HCT116 (cell line): Measurements from ENCODE around the gene ACKR1. TPM values are rescaled to one million over a fixed set of nuclear protein-coding genes. Genes with fewer than 3 reads are reported as not detected.

Source experiments
- ATAC-seq: fragments of 200-7000 bp; cut with Tn5 transposase; 2 replicates; pipeline ENCODE4 v1.9.1; 2020; ENCODE audit warnings: mild to moderate bottlenecking, moderate library complexity
- BruUV-seq: library from RNA; stranded (reverse); fragments of 400-500 nt; replicated peaks from 2 replicates; lab custom pipeline; 2021; lab: Mats Ljungman, UMichigan
- CTCF ChIA-PET: fragments of 300-600 bp; sonication (Branson Sonifier 250); formaldehyde crosslinking; loops from one replicate; lab custom pipeline; 2021; ENCODE audit warnings: antibody characterized with exemption; lab: Charles Lee
- POLR2A ChIA-PET: fragments of 300-600, 350-600 bp; sonication (Branson Sonifier 250); formaldehyde crosslinking; loops from one replicate; lab custom pipeline; 2021; ENCODE audit warnings: antibody characterized with exemption; lab: Charles Lee
- RAD21 ChIA-PET, 2 experiments: fragments of 300-600 bp; sonication (Branson Sonifier 250); formaldehyde crosslinking; loops; one replicate each; lab custom pipeline; 2023; ENCODE audit warnings: low total read pairs in 2 of 2; ENCODE audit not compliant: uncharacterized antibody in 2 of 2, unreplicated experiment in 2 of 2, low non-redundant PET in 1 of 2; lab: Charles Lee
- DNase-seq: peaks from one replicate; pipeline ENCODE4 v3.0.0-alpha.2; 2010; ENCODE audit warnings: low read depth, low spot score
- H2AFZ ChIP-seq: fragments of 200-600 bp; shearing (Covaris generic), sonication (generic); 2 replicates; pipeline ENCODE4 v1.6.1; 2017; ENCODE audit warnings: low read depth, mixed run types, mixed read lengths, antibody characterized with exemption, low read length; ENCODE audit not compliant: poor library complexity, severe bottlenecking
- H3K27ac ChIP-seq: 2 replicates; pipeline ENCODE4 v1.5.1; 2012; ENCODE audit warnings: low read depth, low read length
- H3K27me3 ChIP-seq: fragments of 200-600 bp; sonication (generic); 2 replicates; pipeline ENCODE4 v1.6.1; 2016; ENCODE audit warnings: mixed run types, low read length, mixed read lengths; ENCODE audit not compliant: insufficient read depth
- H3K36me3 ChIP-seq, 2 experiments: fragments of 200-500 bp in 1 of 2; fragments of 200-600 bp in 1 of 2; sonication (Bioruptor generic) in 1 of 2; sonication (generic) in 1 of 2; 2 replicates each; pipeline versions ENCODE4 v1.5.1 to v1.6.1; 2014 to 2016; ENCODE audit warnings: low read length in 2 of 2, inconsistent platforms in 1 of 2, mixed read lengths in 1 of 2, mixed run types in 1 of 2; ENCODE audit not compliant: insufficient read depth in 2 of 2, control insufficient read depth in 1 of 2
- H3K4me1 ChIP-seq, 2 experiments: fragments of 200-600 bp in 1 of 2; sonication (generic) in 1 of 2; 2 replicates each; pipeline versions ENCODE4 v1.5.1 to v1.6.1; 2012 to 2017; ENCODE audit warnings: low read length in 2 of 2, inconsistent platforms in 1 of 2, mild to moderate bottlenecking in 1 of 2, mixed read lengths in 1 of 2, mixed run types in 1 of 2, moderate library complexity in 1 of 2; ENCODE audit not compliant: insufficient read depth in 2 of 2, control insufficient read depth in 1 of 2
- H3K4me2 ChIP-seq: fragments of 200-600 bp; sonication (generic); 2 replicates; pipeline ENCODE4 v1.6.1; 2017; ENCODE audit warnings: mixed run types, low read length, mixed read lengths
- H3K4me3 ChIP-seq, 2 experiments: fragments of 200-600 bp in 1 of 2; sonication (generic) in 1 of 2; replicated peaks in 1 of 2; 2 replicates each; pipeline ENCODE4 v1.5.1; 2011 to 2016; ENCODE audit warnings: low read length in 2 of 2, control low read depth in 1 of 2, low read depth in 1 of 2, mild to moderate bottlenecking in 1 of 2, mixed read lengths in 1 of 2, mixed run types in 1 of 2
- H3K79me2 ChIP-seq: fragments of 200-600 bp; sonication (generic); 2 replicates; pipeline ENCODE4 v1.6.1; 2017; ENCODE audit warnings: mild to moderate bottlenecking, mixed run types, low read length, moderate library complexity, mixed read lengths; ENCODE audit not compliant: insufficient read depth
- H3K9ac ChIP-seq: fragments of 200-600 bp; sonication (generic); 2 replicates; pipeline ENCODE4 v1.6.1; 2016; ENCODE audit warnings: low read length, mixed read lengths
- H3K9me2 ChIP-seq: fragments of 200-600 bp; sonication (generic), shearing (Covaris generic); 2 replicates; pipeline ENCODE4 v1.6.1; 2017; ENCODE audit warnings: mixed run types, mild to moderate bottlenecking, moderate library complexity; ENCODE audit not compliant: insufficient read depth
- H3K9me3 ChIP-seq, 2 experiments: fragments of 200-500 bp in 1 of 2; fragments of 200-600 bp in 1 of 2; sonication (Bioruptor generic) in 1 of 2; sonication (generic) in 1 of 2; 2 replicates each; pipeline ENCODE4 v1.6.1; 2014 to 2017; ENCODE audit warnings: low read length in 2 of 2, mixed read lengths in 2 of 2, inconsistent platforms in 1 of 2, low read depth in 1 of 2, mild to moderate bottlenecking in 1 of 2, mixed run types in 1 of 2, moderate library complexity in 1 of 2; ENCODE audit not compliant: control insufficient read depth in 1 of 2, insufficient read depth in 1 of 2
- H4K20me1 ChIP-seq: fragments of 200-600 bp; sonication (generic), shearing (Covaris generic); 2 replicates; pipeline ENCODE4 v1.6.1; 2017; ENCODE audit warnings: mixed run types, mild to moderate bottlenecking, moderate library complexity; ENCODE audit not compliant: insufficient read depth
- CBX3 ChIP-seq: IDR thresholded peaks from 2 replicates; pipeline ENCODE4 v1.6.1; 2012; ENCODE audit warnings: low read depth
- CEBPB ChIP-seq: IDR thresholded peaks from 2 replicates; pipeline ENCODE4 v1.6.1; 2012; ENCODE audit warnings: low read depth
- EGR1 ChIP-seq: IDR thresholded peaks from 2 replicates; pipeline ENCODE4 v1.6.1; 2012; ENCODE audit warnings: low read depth
- ELF1 ChIP-seq: IDR thresholded peaks from 2 replicates; pipeline ENCODE4 v1.6.1; 2012; ENCODE audit warnings: low read depth, borderline replicate concordance
- EZH2 ChIP-seq: fragments of 200-600 bp; sonication (generic); IDR thresholded peaks from 2 replicates; pipeline ENCODE4 v1.6.1; 2017; ENCODE audit warnings: antibody characterized with exemption, mixed run types
- EZH2phosphoT487 ChIP-seq: fragments of 200-600 bp; IDR thresholded peaks from 2 replicates; pipeline ENCODE4 v1.6.1; 2018; ENCODE audit warnings: antibody characterized with exemption, borderline replicate concordance
- FOSL1 ChIP-seq: IDR thresholded peaks from 2 replicates; pipeline ENCODE4 v1.6.1; 2012; ENCODE audit warnings: low read depth
- POLR2A ChIP-seq: IDR thresholded peaks from 2 replicates; pipeline ENCODE4 v1.7.0; 2011; ENCODE audit warnings: borderline replicate concordance; ENCODE audit not compliant: insufficient read depth, insufficient read length; ENCODE audit errors: extremely low read depth
- POLR2AphosphoS5 ChIP-seq: IDR thresholded peaks from 2 replicates; pipeline ENCODE4 v1.6.1; 2011; ENCODE audit warnings: mild to moderate bottlenecking, low read depth, low read length, moderate library complexity
- RAD21 ChIP-seq: IDR thresholded peaks from 2 replicates; pipeline ENCODE4 v1.6.1; 2012; ENCODE audit warnings: low read depth, mild to moderate bottlenecking
- SIN3A ChIP-seq: IDR thresholded peaks from 2 replicates; pipeline ENCODE4 v1.6.1; 2012; ENCODE audit warnings: low read depth
- SP1 ChIP-seq: IDR thresholded peaks from 2 replicates; pipeline ENCODE4 v1.6.1; 2012; ENCODE audit warnings: low read depth
- YY1 ChIP-seq: IDR thresholded peaks from 2 replicates; pipeline ENCODE4 v1.6.1; 2011; ENCODE audit warnings: low read length, low read depth, moderate library complexity, mild to moderate bottlenecking; ENCODE audit not compliant: insufficient replicate concordance; ENCODE audit errors: extremely low read depth
- ZFX ChIP-seq: fragments of 450-650 bp; IDR thresholded peaks from 2 replicates; pipeline ENCODE4 v1.6.1; 2017
- ZNF274 ChIP-seq: fragments of 200-500 bp; sonication (Bioruptor generic); IDR thresholded peaks from 2 replicates; pipeline ENCODE4 v1.6.1; 2014; ENCODE audit warnings: mild to moderate bottlenecking, low read depth, low read length, inconsistent platforms
- intact Hi-C: fragments of 100-400 bp; cut with micrococcal nuclease; formaldehyde crosslinking; loops from 2 replicates; pipeline ENCODE4 v1.10.0; 2022
- total RNA-seq: library from RNA; stranded (reverse); gene quantifications from one replicate; pipeline ENCODE4 v1.2.1, GENCODE V29; 2021; ENCODE audit not compliant: unreplicated experiment
- TF ChIP-seq, protein P1 (sequence below), 3 experiments: fragments of 200-600 bp in 1 of 3; sonication (generic) in 1 of 3; IDR thresholded peaks in 2 of 3; conservative IDR thresholded peaks in 1 of 3; 2 replicates each; pipeline ENCODE4 v1.5.1; 2012 to 2017; ENCODE audit warnings: low read depth in 2 of 3, low read length in 2 of 3, antibody characterized with exemption in 1 of 3, borderline replicate concordance in 1 of 3, control low read depth in 1 of 3, mild to moderate bottlenecking in 1 of 3, mixed read lengths in 1 of 3, mixed run types in 1 of 3, moderate library complexity in 1 of 3; ENCODE audit not compliant: insufficient read depth in 1 of 3
- TF ChIP-seq, protein P2 (sequence below): IDR thresholded peaks from 2 replicates; pipeline ENCODE4 v1.6.1; 2011; ENCODE audit warnings: mild to moderate bottlenecking, low read length, moderate library complexity; ENCODE audit not compliant: insufficient replicate concordance; ENCODE audit errors: extremely low read depth
- TF ChIP-seq, protein P3 (sequence below): IDR thresholded peaks from 2 replicates; pipeline ENCODE4 v1.6.1; 2012
- TF ChIP-seq, protein P4 (sequence below): IDR thresholded peaks from 2 replicates; pipeline ENCODE4 v1.6.1; 2012; ENCODE audit warnings: low read depth

ACKR1 gene
- total RNA-seq, 1 experiment from 2014 or later: not detected

DNA sequence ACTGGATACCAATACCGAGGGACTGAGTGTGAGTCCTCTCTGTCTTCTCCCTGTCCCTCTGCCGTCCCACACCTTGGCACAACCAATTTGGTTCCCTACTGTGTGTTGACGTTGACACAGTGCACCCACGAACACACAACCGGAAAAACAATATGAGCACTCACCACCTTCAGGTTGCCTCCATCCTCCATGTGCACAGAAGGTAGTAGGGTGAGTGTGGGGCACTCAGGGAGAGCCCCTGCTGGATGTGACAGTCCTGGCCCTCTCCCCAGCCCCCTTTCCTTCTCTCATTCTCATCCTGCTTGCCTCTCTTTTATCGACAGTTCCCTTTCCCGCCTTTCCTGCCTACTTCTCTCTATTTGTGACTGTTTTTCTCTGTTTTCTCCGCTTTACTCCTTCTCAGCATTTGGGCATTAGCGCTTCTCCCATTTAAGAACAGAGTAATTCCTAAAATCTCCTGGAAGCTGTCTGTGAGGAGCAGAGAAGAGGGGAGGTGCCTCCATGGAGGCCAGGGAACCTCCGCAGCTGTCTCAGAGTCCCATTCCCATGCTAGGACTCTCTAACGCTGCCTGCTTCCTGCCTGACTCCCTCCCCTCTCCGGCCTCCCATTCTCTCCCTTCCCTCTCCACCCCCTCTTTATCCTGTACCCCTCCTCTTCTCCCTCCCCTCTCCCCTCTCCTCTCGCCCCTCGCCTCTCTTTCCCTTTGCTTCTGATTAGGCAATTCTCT lies 16.9 kb upstream of the ACKR1 start:
- Histone ChIP-seq H3K4me2 (no peak overlapping the region), H3K9me2 (no peaks in the 10 kb centered on the region), H3K9ac (no peak overlapping the region), H4K20me1 (no peaks in the 10 kb centered on the region), H3K4me1 (no peaks in the 10 kb centered on the region), H2AFZ (no peak overlapping the region), H3K4me3 (no peak overlapping the region), H3K9me3 (no peaks in the 10 kb centered on the region), H3K27ac (no peak overlapping the region), H3K27me3 (peaks cover 51% of the 10 kb centered on the region; the same call in 1 of the 2 replicates), H3K79me2 (no peaks in the 10 kb centered on the region), H3K36me3 (no peaks in the 10 kb centered on the region)
- RAD21 ChIA-PET: no interaction called here
- ATAC-seq (no peak), DNase-seq (no peak)
- POLR2A ChIA-PET: no interaction called here
- intact Hi-C loops: no loop called here
- no TSS peak for BruUV-seq
- CTCF ChIA-PET: no interaction called here
- TF ChIP-seq POLR2A (no peak), FOSL1 (no peak), SP1 (no peak), EGR1 (no peak), EZH2phosphoT487 (no peak), EZH2 (no peak), POLR2AphosphoS5 (no peak), ZNF274 (no peak), SIN3A (no peak), ELF1 (no peak), ZFX (no peak), YY1 (no peak), CEBPB (no peak), RAD21 (no peak), CBX3 (no peak)
- TF ChIP-seq, protein P1, sequence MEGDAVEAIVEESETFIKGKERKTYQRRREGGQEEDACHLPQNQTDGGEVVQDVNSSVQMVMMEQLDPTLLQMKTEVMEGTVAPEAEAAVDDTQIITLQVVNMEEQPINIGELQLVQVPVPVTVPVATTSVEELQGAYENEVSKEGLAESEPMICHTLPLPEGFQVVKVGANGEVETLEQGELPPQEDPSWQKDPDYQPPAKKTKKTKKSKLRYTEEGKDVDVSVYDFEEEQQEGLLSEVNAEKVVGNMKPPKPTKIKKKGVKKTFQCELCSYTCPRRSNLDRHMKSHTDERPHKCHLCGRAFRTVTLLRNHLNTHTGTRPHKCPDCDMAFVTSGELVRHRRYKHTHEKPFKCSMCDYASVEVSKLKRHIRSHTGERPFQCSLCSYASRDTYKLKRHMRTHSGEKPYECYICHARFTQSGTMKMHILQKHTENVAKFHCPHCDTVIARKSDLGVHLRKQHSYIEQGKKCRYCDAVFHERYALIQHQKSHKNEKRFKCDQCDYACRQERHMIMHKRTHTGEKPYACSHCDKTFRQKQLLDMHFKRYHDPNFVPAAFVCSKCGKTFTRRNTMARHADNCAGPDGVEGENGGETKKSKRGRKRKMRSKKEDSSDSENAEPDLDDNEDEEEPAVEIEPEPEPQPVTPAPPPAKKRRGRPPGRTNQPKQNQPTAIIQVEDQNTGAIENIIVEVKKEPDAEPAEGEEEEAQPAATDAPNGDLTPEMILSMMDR (IDR thresholded peaks at IDR 0.05 in 2 of 3, conservative IDR thresholded peaks at IDR 0.05 in 1 of 3; ENCODE audit: borderline replicate concordance in 1 of 3, insufficient read depth in 1 of 3, low read depth in 2 of 3, low read length in 2 of 3): no peak
- TF ChIP-seq, protein P2, sequence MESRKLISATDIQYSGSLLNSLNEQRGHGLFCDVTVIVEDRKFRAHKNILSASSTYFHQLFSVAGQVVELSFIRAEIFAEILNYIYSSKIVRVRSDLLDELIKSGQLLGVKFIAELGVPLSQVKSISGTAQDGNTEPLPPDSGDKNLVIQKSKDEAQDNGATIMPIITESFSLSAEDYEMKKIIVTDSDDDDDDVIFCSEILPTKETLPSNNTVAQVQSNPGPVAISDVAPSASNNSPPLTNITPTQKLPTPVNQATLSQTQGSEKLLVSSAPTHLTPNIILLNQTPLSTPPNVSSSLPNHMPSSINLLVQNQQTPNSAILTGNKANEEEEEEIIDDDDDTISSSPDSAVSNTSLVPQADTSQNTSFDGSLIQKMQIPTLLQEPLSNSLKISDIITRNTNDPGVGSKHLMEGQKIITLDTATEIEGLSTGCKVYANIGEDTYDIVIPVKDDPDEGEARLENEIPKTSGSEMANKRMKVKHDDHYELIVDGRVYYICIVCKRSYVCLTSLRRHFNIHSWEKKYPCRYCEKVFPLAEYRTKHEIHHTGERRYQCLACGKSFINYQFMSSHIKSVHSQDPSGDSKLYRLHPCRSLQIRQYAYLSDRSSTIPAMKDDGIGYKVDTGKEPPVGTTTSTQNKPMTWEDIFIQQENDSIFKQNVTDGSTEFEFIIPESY: no peak
- TF ChIP-seq, protein P3, sequence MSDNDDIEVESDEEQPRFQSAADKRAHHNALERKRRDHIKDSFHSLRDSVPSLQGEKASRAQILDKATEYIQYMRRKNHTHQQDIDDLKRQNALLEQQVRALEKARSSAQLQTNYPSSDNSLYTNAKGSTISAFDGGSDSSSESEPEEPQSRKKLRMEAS: no peak
- TF ChIP-seq, protein P4, sequence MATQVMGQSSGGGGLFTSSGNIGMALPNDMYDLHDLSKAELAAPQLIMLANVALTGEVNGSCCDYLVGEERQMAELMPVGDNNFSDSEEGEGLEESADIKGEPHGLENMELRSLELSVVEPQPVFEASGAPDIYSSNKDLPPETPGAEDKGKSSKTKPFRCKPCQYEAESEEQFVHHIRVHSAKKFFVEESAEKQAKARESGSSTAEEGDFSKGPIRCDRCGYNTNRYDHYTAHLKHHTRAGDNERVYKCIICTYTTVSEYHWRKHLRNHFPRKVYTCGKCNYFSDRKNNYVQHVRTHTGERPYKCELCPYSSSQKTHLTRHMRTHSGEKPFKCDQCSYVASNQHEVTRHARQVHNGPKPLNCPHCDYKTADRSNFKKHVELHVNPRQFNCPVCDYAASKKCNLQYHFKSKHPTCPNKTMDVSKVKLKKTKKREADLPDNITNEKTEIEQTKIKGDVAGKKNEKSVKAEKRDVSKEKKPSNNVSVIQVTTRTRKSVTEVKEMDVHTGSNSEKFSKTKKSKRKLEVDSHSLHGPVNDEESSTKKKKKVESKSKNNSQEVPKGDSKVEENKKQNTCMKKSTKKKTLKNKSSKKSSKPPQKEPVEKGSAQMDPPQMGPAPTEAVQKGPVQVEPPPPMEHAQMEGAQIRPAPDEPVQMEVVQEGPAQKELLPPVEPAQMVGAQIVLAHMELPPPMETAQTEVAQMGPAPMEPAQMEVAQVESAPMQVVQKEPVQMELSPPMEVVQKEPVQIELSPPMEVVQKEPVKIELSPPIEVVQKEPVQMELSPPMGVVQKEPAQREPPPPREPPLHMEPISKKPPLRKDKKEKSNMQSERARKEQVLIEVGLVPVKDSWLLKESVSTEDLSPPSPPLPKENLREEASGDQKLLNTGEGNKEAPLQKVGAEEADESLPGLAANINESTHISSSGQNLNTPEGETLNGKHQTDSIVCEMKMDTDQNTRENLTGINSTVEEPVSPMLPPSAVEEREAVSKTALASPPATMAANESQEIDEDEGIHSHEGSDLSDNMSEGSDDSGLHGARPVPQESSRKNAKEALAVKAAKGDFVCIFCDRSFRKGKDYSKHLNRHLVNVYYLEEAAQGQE: no peak
